Measurements from ENCODE around the gene LRCH1. TPM values are rescaled to one million over a fixed set of nuclear protein-coding genes. Genes with fewer than 3 reads are reported as not detected.

Gene LRCH1
- total RNA-seq, 2 experiments from 2014 or later: 16.7 to 27.8 TPM

DNA sequence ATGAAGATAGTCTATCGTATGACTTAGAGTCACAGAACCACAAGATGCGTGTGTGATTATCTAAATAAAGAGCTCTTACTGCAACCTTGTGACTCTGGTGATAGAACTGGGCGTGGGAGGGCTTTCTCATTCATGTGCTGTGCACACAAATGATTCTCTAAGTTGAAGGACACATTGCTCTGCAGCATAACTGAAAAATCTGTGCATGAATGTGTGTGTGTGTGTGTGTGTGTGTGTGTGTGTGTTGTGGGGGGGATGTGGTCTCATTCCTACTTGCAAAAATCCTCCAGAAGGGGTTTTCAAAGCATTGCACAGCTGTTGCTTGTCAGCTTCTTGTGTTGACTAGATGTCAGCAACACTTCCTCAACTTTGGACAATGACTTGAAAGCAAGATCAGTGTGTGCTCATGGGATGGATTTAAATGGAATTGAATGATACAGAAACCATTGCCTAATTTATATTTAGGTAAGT is 22.4 kb downstream of the LRCH1 start:
- intact Hi-C loops (cut with micrococcal nuclease; ENCODE audit: unreplicated experiment): no loop called here
- Histone ChIP-seq H3K27ac (ENCODE audit: low read depth, low read length, poor library complexity, severe bottlenecking) (no peak overlapping the region), H3K9me2 (ENCODE audit: insufficient read depth, low read length) (no peaks in the 10 kb centered on the region), H3K4me2 (ENCODE audit: low read length) (no peak overlapping the region), H3K79me2 (ENCODE audit: insufficient read depth, low read depth, low read length) (peaks cover 100% of the 10 kb centered on the region), H3K36me3 (ENCODE audit: insufficient read depth, low read length) (peaks cover 27% of the 10 kb centered on the region), H3K9me3 (ENCODE audit: low read length) (no peaks in the 10 kb centered on the region), H2AFZ (ENCODE audit: low read length) (no peak overlapping the region), H3K4me1 (ENCODE audit: insufficient read depth, low read length, poor library complexity, severe bottlenecking) (peaks cover 79% of the 10 kb centered on the region), H4K20me1 (ENCODE audit: insufficient read depth, low read length) (peaks cover 54% of the 10 kb centered on the region), H3K4me3 (ENCODE audit: low read depth, low read length, poor library complexity, severe bottlenecking) (no peak overlapping the region)
- no TSS peak for BruUV-seq (replicated peaks)
- POLR2A ChIA-PET: interaction anchor here (0.7 to 2.7 kb wide), 6 partner anchors 9 to 119 kb away, joined by 3 to 8 read pairs (median 4); no protein-coding TSS in a partner anchor
- DNase-seq (ENCODE audit: low spot score): no peak
- TF ChIP-seq EZH2phosphoT487 (IDR thresholded peaks at IDR 0.05; ENCODE audit: borderline replicate concordance, low read depth, low read length): no peak
- TF ChIP-seq, protein P1, sequence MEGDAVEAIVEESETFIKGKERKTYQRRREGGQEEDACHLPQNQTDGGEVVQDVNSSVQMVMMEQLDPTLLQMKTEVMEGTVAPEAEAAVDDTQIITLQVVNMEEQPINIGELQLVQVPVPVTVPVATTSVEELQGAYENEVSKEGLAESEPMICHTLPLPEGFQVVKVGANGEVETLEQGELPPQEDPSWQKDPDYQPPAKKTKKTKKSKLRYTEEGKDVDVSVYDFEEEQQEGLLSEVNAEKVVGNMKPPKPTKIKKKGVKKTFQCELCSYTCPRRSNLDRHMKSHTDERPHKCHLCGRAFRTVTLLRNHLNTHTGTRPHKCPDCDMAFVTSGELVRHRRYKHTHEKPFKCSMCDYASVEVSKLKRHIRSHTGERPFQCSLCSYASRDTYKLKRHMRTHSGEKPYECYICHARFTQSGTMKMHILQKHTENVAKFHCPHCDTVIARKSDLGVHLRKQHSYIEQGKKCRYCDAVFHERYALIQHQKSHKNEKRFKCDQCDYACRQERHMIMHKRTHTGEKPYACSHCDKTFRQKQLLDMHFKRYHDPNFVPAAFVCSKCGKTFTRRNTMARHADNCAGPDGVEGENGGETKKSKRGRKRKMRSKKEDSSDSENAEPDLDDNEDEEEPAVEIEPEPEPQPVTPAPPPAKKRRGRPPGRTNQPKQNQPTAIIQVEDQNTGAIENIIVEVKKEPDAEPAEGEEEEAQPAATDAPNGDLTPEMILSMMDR (conservative IDR thresholded peaks at IDR 0.05; ENCODE audit: low read length): no peak
- CTCF ChIA-PET (ENCODE audit: unreplicated experiment): interaction anchor here (0.6 kb wide), 1 partner anchor 9 kb away, joined by 7 read pairs; no protein-coding TSS in a partner anchor

DNA sequence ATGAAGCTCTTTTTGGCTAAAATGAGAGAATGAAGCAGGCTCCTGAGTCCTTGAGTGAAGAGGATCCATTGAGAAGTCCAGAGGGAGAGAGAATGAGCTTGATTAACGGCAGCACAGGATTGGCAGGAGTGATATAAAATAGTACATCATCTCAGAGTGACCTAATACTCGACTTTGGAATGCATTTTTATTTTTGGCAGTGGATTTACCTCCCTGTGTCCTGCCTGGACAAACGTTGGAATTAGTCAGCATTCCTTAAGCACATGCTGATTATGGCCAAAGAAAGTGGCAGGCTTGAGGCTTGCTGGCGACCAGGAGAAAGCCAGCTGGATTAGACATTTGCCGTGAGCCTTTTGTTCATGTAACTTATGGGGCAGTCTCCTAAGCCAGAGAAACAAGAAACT is 22.9 kb downstream of the LRCH1 start:
- peaks cover 52% of the 10 kb centered on the region for H4K20me1 ChIP-seq (ENCODE audit: insufficient read depth, low read length)
- peaks cover 75% of the 10 kb centered on the region for H3K4me1 ChIP-seq (ENCODE audit: insufficient read depth, low read length, poor library complexity, severe bottlenecking)
- H3K4me2 ChIP-seq (ENCODE audit: low read length): no peak overlapping the region
- peaks cover 28% of the 10 kb centered on the region for H3K36me3 ChIP-seq (ENCODE audit: insufficient read depth, low read length)
- TF ChIP-seq EZH2phosphoT487 (IDR thresholded peaks at IDR 0.05; ENCODE audit: borderline replicate concordance, low read depth, low read length): no peak
- TF ChIP-seq, protein P1 (conservative IDR thresholded peaks at IDR 0.05; ENCODE audit: low read length): no peak
- POLR2A ChIA-PET: interaction anchor here (0.8 to 2.7 kb wide), 4 partner anchors 8 to 13 kb away, joined by 4 to 8 read pairs (median 5); no protein-coding TSS in a partner anchor
- H3K4me3 ChIP-seq (ENCODE audit: low read depth, low read length, poor library complexity, severe bottlenecking): no peak overlapping the region
- H3K79me2 ChIP-seq (ENCODE audit: insufficient read depth, low read depth, low read length): peaks cover 100% of the 10 kb centered on the region
- H3K9me3 ChIP-seq (ENCODE audit: low read length): no peaks in the 10 kb centered on the region
- intact Hi-C loops (cut with micrococcal nuclease; ENCODE audit: unreplicated experiment): no loop called here
- H3K27ac ChIP-seq (ENCODE audit: low read depth, low read length, poor library complexity, severe bottlenecking): no peak overlapping the region
- H3K9me2 ChIP-seq (ENCODE audit: insufficient read depth, low read length): no peaks in the 10 kb centered on the region
- no TSS peak for BruUV-seq (replicated peaks)
- H2AFZ ChIP-seq (ENCODE audit: low read length): no peak overlapping the region
- CTCF ChIA-PET (ENCODE audit: unreplicated experiment): interaction anchor here (0.6 kb wide), 1 partner anchor 8 kb away, joined by 7 read pairs; no protein-coding TSS in a partner anchor
- DNase-seq (ENCODE audit: low spot score): no peak

DNA sequence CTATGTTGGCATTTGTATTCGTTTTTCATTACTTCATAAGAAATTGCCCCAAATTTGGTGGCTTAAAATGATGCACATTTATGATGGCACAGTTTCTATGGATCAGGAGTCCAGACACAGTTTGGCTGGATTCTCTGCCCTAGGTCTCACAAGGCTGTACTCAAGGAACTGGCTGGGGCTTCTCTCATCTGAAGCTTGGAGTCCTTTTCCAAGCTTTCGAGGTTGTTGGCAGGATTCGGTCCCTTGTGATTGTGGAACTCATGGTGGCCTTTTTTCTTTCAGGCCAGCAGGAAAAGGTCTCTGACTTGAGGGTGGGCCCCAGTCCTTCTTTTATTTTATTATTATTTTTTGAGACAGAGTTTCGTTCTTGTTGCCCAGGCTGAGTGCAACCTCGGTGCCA is 23.8 kb downstream of the LRCH1 start:
- Histone ChIP-seq H3K4me2 (ENCODE audit: low read length) (no peak overlapping the region), H3K79me2 (ENCODE audit: insufficient read depth, low read depth, low read length) (peaks cover 100% of the 10 kb centered on the region)
- CTCF ChIA-PET (ENCODE audit: unreplicated experiment): no interaction called here

More for the DNA sequence above, 23.8 kb downstream of the LRCH1 start:
- no peak for DNase-seq (ENCODE audit: low spot score)
- BruUV-seq (replicated peaks): no TSS peak
- H3K9me2 ChIP-seq (ENCODE audit: insufficient read depth, low read length): no peaks in the 10 kb centered on the region
- no peak overlapping the region for H2AFZ ChIP-seq (ENCODE audit: low read length)
- H3K9me3 ChIP-seq (ENCODE audit: low read length): no peaks in the 10 kb centered on the region
- intact Hi-C loops (cut with micrococcal nuclease; ENCODE audit: unreplicated experiment): no loop called here
- H4K20me1 ChIP-seq (ENCODE audit: insufficient read depth, low read length): peaks cover 46% of the 10 kb centered on the region
- no peak overlapping the region for H3K27ac ChIP-seq (ENCODE audit: low read depth, low read length, poor library complexity, severe bottlenecking)
- TF ChIP-seq, protein P1 (conservative IDR thresholded peaks at IDR 0.05; ENCODE audit: low read length): no peak
- TF ChIP-seq EZH2phosphoT487 (IDR thresholded peaks at IDR 0.05; ENCODE audit: borderline replicate concordance, low read depth, low read length): no peak
- POLR2A ChIA-PET: interaction anchor here (0.6 to 2.7 kb wide), 3 partner anchors 10 to 175 kb away, joined by 3 to 8 read pairs (median 7); no protein-coding TSS in a partner anchor
- H3K4me1 ChIP-seq (ENCODE audit: insufficient read depth, low read length, poor library complexity, severe bottlenecking): peaks cover 66% of the 10 kb centered on the region
- no peak overlapping the region for H3K4me3 ChIP-seq (ENCODE audit: low read depth, low read length, poor library complexity, severe bottlenecking)
- peaks cover 28% of the 10 kb centered on the region for H3K36me3 ChIP-seq (ENCODE audit: insufficient read depth, low read length)
